AG10803 (cell line): ENCODE data around the gene CEP112.
A peak's percentile ranks its signal among the peaks of the same experiment; 100 is the strongest.
"Not testable (repeated sequence)": the region's sequence is repeated elsewhere in the genome, so short reads cannot be mapped to it uniquely, and the experiment has no call there.

Experiments
- DNase-seq: peaks from one replicate; pipeline ENCODE4 v3.0.0; 2010; ENCODE audit warnings: low read depth
- H3K4me3 ChIP-seq: 2 replicates; pipeline ENCODE4 v1.5.1; 2011; ENCODE audit warnings: mild to moderate bottlenecking, low read length, control low read depth
- CTCF ChIP-seq: conservative IDR thresholded peaks from 2 replicates; pipeline ENCODE4 v1.5.1; 2011; ENCODE audit warnings: mild to moderate bottlenecking, low read length, control low read depth, inconsistent platforms

The CEP112 gene

DNA sequence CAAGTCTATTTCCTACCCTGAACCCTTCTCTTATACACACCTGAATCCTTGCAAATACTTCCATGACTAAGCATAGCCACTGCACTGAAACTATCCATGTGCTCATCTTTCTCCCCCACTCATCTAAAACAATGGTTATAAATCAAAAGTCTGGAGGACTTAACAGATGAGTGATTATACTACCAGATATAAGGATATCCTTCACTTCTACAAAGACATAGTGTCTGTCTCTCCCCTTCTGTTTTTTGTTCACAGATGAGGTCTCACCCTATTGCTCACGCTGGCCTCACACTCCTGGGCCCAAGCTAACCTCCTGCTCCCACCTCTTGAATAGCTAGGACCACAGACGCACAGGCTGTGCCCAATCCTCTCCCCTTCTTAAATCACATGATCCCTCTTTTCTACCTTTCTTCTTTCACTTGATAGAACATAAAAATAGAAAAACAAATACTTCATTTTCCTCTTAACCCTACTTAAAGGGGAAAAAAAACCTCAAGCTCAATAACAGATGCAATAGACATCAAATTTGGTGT, 19.2 kb downstream of the CEP112 start:
- no peak for TF ChIP-seq CTCF

DNA sequence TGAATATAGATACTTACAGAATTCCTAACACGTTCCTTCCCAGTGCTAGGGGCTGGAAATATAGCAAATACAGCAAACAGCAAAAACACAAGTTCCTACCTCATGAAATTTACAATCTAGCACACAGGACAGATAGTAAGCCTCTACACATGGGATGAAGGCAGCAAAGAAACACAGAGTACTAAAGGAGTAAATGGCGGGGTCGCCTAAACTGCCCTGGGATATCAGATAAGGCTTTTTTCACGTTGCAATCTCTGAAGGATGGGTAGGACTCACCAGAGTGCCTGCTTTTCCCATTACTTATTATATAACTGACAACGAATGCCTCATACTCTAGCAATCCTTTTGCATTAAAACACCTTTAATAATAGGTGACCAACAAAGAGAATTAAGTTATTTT, 19.8 kb downstream of the CEP112 start:
- no peak for TF ChIP-seq CTCF
- H3K4me3 ChIP-seq = no peak overlapping the region
- DNase-seq = no peak

More for the DNA sequence above, 19.2 kb downstream of the CEP112 start:
- no peak overlapping the region for H3K4me3 ChIP-seq
- no peak for DNase-seq

DNA sequence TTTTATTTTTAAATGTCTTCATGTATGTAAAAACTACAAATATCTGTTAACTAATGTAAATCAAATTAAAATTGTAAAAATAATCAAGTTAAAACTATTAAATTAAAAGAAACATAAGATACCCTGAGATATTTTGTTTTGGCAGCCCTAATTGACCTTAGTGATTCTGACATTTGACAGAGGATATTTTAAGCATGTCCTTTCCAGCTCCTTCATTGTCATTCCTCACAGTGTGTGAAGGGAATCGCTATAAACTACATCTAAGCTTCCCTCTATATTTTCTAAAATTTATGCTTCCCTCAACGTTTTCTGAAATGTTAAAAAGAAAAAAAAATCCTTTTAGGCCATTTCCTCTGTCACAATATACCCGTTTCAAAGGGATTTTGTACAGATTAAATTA, 20.2 kb downstream of the CEP112 start:
- no peak for TF ChIP-seq CTCF
- no peak overlapping the region for H3K4me3 ChIP-seq

DNA sequence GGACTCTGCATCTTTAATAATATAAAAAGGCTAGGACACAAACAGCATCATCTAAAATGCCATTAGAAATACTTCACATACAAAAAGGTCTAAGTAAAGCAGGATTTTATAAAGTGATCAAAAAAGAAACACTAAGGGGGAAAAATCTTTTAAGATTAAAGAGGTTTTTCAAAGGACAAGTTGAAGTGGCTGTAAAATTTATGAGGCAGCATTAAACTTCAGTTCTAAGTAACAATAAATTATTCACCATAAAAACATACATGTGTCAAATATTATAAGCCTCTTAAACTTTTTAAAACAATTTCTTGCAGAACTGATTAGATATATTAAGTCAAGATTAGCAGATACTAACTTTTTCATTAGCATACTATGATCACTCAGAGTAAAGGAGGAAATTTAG, 20.8 kb downstream of the CEP112 start:
- DNase-seq = no peak
- H3K4me3 ChIP-seq = no peak overlapping the region
- TF ChIP-seq CTCF = no peak

More for the DNA sequence above, 20.2 kb downstream of the CEP112 start:
- DNase-seq = no peak

- no peak for TF ChIP-seq CTCF
Measured at GRCh38 chr17:66169839-66170238, 22.1 kb downstream of the CEP112 start.

GRCh38 chr17:66167189-66167815, 24.6 kb downstream of the CEP112 start:
- H3K4me3 ChIP-seq = no peak overlapping the region
- peak; percentile 3 for DNase-seq
- no peak for TF ChIP-seq CTCF

More at GRCh38 chr17:66169839-66170238, 22.1 kb downstream of the CEP112 start:
- DNase-seq = peak; percentile 3
- H3K4me3 ChIP-seq = no peak overlapping the region

DNA sequence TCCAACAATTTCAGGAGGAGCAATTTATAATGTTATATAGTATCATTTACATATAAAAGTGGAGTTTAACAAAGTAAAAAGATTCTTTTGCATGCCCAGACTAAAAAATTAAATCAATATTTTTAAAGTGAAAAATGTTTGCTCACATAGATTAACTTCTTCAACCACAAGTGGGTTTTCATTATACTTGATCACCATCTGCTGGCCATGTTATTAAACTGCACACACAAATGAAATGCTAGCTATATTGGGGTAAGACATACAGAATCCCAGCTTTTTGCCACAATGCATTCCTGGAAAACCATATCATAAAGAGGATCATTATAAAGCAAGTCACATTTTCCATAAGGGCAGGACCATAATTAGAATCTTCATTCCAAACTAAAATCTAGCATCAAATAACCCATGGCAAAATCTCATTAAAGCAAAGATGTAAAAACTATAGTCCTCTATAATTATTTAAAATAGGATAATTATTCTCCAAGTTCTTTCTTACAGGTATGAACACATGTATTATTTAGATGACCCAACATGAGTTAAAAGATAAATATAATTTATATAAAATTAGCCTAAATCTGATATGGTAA, 26.3 kb downstream of the CEP112 start:
- no peak overlapping the region for H3K4me3 ChIP-seq
- DNase-seq = peak; percentile 66
- peak; percentile 80 for TF ChIP-seq CTCF

DNA sequence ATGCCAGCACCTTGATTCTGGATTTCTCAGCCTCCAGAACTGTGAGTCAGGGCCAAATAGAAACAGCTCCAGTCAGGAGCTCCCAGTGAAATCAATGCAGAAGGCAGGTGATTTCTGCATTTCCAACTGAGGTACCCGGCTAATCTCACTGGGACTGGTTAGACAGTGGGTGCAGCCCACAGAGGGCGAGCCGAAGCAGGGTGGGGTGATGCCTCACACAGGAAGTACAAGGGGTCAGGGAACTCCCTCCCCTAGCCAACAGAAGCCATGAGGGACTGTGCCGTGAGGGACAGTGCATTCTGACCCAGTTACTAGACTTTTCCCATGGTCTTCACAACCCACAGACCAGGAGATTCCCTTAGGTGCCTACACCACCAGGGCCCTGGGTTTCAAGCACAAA, 36.9 kb downstream of the CEP112 start:
- DNase-seq, H3K4me3 ChIP-seq: not testable (repeated sequence)
